ENCODE results near the gene DHRS3.

Gene DHRS3, protein sequence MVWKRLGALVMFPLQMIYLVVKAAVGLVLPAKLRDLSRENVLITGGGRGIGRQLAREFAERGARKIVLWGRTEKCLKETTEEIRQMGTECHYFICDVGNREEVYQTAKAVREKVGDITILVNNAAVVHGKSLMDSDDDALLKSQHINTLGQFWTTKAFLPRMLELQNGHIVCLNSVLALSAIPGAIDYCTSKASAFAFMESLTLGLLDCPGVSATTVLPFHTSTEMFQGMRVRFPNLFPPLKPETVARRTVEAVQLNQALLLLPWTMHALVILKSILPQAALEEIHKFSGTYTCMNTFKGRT

DNA sequence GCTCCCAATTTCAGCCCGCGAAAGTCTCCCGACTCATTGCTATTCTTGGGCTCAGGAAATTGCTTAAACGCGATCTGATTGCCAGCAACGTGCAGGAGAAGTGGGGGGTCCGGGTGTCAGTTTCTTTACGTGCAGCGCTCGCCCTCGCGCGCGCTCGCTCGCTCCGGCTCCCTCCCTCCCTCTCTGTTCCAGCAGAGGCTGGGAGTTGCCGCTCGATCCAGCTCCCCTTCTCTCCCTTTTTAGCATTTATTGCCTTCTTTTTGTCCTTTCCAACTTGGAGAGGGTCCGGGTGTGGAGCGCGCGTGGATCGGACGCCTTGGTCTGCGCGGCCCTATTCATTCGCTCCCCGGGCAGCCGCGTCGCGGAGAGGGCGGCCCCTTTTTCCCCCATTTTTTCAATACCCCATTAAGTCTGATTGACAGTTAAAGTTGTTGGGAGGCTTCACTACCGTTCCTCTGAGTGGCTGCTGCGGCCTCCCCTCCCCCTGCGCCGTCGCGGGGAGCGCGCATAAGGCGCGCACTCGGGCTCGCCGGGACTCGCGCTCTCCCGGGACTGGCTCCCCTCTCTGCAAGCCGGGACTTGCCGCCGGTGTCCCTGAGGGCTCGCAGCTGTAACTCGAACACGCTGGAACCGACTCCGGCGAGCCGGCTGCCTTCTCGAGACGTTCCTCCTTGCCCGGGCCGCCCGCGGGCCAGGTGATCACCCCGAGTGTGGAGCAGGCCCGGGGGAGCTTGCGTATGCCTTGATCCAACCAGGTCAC is at the start of gene DHRS3:
Gene DHRS3, minus strand, starts transcription at position 310 of the 760 bp plus-strand sequence. CDS start 862 bp downstream, outside the sequence.
- CTCF ChIA-PET = interaction anchor here (0.5 to 1.1 kb wide), 7 partner anchors 9 to 445 kb away, joined by 3 to 4 read pairs (median 3); no protein-coding TSS in a partner anchor
- DNase-seq (ENCODE audit: low spot score) = peak; percentile 93
- peak within 1 kb of the TSS; percentile 99 for H3K27ac ChIP-seq
- TF ChIP-seq, protein P1, sequence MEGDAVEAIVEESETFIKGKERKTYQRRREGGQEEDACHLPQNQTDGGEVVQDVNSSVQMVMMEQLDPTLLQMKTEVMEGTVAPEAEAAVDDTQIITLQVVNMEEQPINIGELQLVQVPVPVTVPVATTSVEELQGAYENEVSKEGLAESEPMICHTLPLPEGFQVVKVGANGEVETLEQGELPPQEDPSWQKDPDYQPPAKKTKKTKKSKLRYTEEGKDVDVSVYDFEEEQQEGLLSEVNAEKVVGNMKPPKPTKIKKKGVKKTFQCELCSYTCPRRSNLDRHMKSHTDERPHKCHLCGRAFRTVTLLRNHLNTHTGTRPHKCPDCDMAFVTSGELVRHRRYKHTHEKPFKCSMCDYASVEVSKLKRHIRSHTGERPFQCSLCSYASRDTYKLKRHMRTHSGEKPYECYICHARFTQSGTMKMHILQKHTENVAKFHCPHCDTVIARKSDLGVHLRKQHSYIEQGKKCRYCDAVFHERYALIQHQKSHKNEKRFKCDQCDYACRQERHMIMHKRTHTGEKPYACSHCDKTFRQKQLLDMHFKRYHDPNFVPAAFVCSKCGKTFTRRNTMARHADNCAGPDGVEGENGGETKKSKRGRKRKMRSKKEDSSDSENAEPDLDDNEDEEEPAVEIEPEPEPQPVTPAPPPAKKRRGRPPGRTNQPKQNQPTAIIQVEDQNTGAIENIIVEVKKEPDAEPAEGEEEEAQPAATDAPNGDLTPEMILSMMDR (conservative IDR thresholded peaks at IDR 0.05; ENCODE audit: low read depth) = no peak
- POLR2A ChIA-PET (ENCODE audit: low non-redundant PET) = interaction anchor here (0.6 kb wide), 3 partner anchors 131 to 219 kb away, joined by 3 to 9 read pairs (median 6); no protein-coding TSS in a partner anchor

DNA sequence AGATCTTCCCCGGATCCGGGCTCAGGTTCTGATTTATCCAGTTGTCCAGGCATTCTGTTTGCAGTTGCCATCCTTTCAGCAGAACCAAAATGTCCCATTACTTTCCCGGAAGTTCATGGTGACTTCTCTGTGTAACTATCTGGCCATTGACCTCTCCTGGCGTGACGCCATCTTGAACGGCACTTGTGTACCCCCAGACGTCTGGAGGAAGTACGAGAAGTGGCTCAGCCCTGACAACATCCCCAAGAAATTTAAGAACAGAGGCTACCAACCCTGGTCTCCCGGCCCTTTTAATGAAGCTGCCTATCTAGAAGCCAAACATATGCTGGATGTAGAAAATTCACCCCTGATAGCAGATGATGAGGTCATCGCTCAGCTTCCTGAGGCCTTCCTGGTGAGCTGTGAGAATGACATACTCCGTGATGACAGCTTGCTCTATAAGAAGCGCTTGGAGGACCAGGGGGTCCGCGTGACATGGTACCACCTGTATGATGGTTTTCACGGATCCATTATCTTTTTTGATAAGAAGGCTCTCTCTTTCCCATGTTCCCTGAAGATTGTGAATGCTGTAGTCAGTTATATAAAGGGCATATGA is 48.2 kb upstream of the DHRS3 start:
- no peak for DNase-seq (ENCODE audit: low spot score)
- POLR2A ChIA-PET (ENCODE audit: low non-redundant PET) = no interaction called here
- TF ChIP-seq, protein P1 (conservative IDR thresholded peaks at IDR 0.05; ENCODE audit: low read depth) = no peak
- CTCF ChIA-PET = no interaction called here
- H3K27ac ChIP-seq = no peak overlapping the region

DNA sequence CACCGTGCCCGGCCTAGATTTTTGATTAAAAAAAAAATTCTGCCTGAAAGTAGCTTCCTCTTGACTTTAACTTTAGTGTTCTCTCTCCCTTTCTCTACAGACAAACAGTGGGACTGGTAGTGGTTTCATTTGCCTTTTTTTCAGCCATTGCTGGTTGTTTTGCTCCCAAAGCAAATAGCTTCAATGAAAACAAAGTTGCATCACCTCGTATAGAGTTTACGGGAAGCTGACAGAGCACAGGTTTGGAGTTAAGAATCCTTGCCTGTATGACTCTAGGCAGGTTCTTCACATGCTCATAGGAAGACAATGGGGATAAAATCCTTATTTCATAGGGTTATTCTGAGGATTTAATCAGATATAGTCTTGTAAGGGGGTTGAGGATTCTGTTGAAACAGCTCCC is 47.5 kb upstream of the DHRS3 start:
- H3K27ac ChIP-seq = no peak overlapping the region
- ChIA-PET POLR2A (ENCODE audit: low non-redundant PET) (no interaction called here), CTCF (interaction anchor here (0.6 kb wide), 1 partner anchor 17 kb away, joined by 3 read pairs; no protein-coding TSS in a partner anchor)
- TF ChIP-seq, protein P1 (conservative IDR thresholded peaks at IDR 0.05; ENCODE audit: low read depth) = no peak
- DNase-seq (ENCODE audit: low spot score) = no peak

DNA sequence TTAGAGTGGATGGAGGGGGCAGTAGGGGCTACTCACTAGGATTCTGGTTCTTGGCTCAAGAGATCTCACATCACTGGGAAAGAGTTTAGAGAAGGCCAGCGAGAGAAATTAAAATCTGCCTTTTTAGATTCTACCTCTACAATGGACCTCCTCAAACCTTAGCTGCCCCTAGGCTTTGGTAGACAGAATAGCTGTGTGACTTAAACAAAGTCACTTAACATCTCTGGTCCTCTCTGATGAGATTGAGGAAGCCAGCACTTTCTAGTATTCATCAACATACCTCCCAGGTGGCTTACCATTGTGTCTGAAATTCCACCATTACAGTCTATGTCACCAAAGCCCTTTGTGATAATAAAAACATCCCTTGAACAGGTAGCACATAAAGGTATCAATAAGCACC is 44.5 kb upstream of the DHRS3 start:
- CTCF ChIA-PET = interaction anchor here (0.9 kb wide), 1 partner anchor 161 kb away, joined by 5 read pairs; no protein-coding TSS in a partner anchor

DNA sequence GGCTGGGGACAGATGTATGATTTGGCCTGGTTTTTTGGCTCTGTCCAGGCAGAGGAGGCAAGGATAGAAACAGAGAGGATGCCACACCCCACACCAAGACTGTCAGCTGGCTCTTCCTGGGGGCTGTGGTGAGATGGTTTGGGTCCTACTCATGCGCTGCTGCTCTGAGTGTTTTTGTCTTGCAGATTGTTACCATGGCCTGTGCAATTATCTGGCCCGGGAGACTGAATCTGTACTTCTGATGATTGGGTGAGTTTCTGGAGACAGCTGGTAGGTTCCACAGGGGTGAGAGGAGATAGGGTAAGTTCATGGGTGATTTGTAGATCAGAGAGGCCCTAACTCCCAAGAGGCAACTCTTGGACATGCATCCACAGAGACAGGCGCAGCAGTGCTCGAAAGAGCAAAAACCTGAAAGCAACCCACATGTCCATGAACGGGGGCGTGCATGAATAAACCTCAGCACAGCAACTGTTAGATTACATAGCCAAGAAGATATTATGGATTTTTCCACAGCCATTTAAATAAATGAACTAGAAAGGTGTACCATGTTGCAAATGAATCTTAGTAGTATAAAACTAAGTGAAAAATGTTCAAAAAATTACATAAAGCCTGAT is 43.7 kb upstream of the DHRS3 start:
- POLR2A ChIA-PET (ENCODE audit: low non-redundant PET) = no interaction called here
- TF ChIP-seq, protein P1 (conservative IDR thresholded peaks at IDR 0.05; ENCODE audit: low read depth) = no peak
- CTCF ChIA-PET = no interaction called here
- no peak for DNase-seq (ENCODE audit: low spot score)
- no peak overlapping the region for H3K27ac ChIP-seq

More for the DNA sequence above, 44.5 kb upstream of the DHRS3 start:
- TF ChIP-seq, protein P1 (conservative IDR thresholded peaks at IDR 0.05; ENCODE audit: low read depth) = no peak
- POLR2A ChIA-PET (ENCODE audit: low non-redundant PET) = no interaction called here
- H3K27ac ChIP-seq = no peak overlapping the region
- DNase-seq (ENCODE audit: low spot score) = no peak

All from RWPE1 (cell line).